GM18508 (cell line): ENCODE measurements around the gene TBC1D9B.

ENCODE experiments used
- ATAC-seq: cut with Tn5 transposase; IDR thresholded peaks from one replicate; pipeline ENCODE4 v1.9.1; 2021; ENCODE audit warnings: moderate number of reproducible peaks; ENCODE audit not compliant: insufficient read depth, unreplicated experiment

Gene TBC1D9B

GRCh38 chr5:179909224-179909623 lies 1.5 kb upstream of the TBC1D9B start:
- no peak for ATAC-seq

DNA sequence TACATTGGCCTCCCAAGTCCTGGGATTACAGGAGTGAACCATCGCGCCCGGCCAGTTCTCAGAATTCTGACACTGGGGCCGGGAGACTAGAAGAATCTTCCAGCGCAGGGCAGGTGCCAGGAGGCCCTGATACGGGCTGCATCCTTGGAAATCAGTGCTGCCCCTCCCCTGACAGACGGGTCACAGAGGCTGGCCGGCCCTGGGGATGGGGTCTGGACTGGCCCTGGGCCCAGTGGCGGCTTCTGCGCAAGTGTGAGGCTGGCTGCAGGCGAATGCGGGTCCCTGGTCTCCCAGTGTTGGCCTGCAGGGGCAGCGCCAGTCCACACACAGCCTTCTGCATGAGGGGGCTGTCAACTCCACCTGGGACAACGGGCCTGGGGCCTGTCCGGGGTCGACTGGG lies 831 bp upstream of the TBC1D9B start:
- ATAC-seq: no peak

DNA sequence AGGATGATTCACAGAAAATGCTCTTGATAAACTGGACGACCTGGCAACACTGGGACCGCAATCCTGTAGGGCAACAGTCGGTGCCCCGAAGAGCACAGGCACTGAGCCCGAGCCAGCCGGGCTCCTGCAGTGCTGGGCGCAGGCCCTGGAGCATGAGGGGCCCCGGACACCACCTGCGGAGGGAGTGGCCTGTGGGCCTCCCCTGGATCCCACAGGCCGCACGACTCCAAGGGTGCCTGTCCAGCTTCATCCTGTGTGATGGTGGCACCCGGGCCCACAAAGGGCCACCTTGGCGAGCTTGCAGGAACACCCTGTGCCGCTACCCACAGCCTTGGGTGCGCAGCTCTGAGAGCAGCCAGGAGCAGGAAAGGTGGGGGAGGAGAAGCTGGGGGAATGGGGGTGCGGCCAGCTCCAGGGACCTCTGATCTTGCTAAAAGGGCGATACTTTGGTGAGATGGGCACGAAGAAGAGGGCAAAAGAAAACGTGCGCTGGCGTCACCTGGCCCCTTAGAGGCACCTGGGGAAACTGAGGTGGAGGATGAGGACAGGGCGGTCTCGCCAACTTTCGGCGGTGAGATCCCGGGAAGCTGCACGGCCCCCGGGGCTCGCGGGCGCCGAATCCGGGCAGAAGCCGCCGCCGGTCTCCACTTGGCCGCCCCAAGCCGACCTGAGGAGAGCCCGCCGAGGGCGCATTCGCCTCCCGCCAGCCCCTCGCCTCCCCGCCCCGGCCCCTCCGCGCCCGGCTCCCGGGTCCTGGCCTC lies 722 bp downstream of the TBC1D9B start:
- ATAC-seq: no peak

DNA sequence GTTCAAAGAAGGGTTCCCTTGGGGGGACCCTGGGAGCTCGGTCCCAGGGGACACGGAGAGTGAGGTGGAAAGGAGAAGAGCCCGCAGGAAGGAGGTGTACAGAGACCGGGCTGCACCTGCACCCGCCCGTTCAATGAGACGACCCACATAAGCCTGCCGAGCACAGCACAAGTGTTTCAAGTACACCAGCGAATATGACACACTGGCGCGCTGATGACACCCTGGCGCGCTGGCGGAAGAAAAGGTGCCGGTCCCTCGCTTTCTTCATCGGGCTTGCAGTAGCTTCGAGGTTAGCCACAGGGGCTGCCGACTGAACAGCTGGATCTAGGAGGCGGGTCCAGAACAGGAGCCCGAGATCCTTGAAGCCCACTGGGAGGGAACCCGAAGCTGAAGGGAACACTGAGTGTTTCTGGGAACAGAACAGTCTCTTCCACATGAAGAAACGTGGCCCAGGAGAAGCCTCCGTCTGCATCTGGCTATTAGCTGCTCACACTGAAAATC lies 1.4 kb downstream of the TBC1D9B start:
- ATAC-seq: no peak

GRCh38 chr5:179905161-179905560 lies 2.5 kb downstream of the TBC1D9B start:
- no peak for ATAC-seq

DNA sequence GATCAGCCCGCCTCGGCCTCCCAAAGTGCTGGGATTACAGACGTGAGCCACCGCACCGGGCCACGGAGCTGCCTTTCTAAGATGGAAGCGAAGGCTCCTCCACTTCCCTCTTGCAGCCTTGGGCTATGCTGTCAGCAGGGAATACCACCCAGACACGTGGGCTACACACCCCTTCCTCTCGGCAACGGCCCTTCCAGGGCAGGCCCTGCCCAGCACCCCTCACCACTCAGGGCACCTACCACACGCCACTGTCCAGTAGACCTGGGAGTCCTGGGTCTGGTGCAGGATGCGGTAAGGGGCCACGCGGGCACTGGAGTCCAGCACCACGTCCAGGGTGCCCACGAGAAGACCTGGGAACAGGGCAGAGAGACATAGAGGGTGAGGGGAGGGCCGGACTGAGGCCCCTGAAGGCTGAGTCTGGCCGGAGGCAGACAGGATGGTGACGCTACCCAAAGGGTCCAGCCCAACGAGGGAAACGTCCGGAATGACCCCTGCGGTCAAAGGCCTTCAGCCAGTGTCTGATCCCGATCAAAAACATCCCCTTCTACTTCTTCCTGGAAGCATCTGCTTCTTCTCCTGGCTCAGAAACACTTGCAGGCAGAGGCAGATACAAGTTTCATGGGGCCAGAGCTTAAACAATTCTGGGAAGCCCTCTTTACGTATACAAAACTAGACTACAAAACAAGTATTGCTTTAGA lies 3.1 kb downstream of the TBC1D9B start:
- ATAC-seq: no peak

- no peak for ATAC-seq
These were observed 4.9 kb downstream of the TBC1D9B start for GRCh38 chr5:179902763-179903158.

DNA sequence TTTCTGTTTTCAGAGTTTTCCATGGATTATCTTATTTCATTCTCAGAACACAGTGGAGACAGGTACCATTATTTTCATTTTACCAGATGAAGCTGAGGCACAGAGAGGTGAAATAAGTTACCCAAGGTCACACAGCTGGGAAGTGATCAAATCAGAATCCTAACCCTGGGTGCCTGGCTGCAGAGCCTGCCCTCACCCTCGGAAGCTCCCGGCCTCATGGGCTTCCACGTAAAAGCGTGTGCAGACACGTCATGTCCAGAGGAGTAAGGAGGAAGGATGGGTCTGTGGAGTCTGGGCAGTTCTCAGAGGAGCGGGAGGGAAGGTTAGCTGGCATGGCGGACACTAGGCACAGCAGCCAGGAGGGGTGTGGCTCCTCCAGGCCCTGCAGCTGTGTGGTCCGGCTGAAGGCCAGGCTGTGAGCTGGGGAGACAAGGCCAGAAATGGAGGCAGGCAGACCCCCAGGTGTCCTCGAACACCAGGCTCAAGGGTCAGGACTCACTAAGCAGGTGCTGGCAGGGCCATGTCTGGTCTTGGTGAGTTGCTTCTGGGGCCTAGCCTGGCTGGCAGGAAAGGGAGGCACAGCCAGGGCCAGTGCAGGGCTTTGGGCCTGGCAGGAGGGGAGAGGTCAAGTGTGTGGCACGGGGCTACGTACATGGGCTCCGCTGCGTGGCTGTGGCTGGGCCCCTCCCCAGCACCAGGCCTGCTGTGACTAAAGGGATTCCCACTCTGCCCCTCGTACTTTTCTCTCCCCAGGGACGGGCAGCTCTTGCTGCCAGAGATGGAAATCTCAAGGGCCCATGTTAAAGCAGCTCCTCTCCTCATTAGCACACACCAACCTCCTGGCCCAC lies 5.6 kb downstream of the TBC1D9B start:
- no peak for ATAC-seq

GRCh38 chr5:179901462-179901861 lies 6.2 kb downstream of the TBC1D9B start:
- no peak for ATAC-seq

GRCh38 chr5:179900711-179901110 lies 7.0 kb downstream of the TBC1D9B start:
- no peak for ATAC-seq

- ATAC-seq: no peak
These were observed 7.5 kb downstream of the TBC1D9B start for GRCh38 chr5:179900206-179900605.

DNA sequence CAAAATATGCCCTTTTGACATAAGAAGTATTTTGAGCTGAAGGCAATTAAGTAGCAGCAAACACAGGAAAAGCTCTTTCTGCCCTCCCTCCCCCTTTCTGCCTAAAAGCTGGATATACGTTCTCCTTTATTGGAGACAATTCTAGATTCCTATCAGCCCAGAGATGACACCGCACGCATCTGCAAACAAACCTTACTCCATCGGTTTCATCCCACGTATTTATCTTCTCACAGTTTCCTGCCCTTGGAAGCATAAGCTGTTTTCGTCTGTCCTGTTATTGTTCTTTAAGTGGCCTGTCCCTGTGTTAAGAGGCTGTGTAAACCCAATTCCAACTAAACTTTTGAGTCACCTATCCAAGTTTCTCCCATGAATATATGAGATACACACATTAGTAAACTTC lies 11.8 kb downstream of the TBC1D9B start:
- ATAC-seq: no peak

- no peak for ATAC-seq
These were observed 13.5 kb downstream of the TBC1D9B start for GRCh38 chr5:179893958-179894895.

DNA sequence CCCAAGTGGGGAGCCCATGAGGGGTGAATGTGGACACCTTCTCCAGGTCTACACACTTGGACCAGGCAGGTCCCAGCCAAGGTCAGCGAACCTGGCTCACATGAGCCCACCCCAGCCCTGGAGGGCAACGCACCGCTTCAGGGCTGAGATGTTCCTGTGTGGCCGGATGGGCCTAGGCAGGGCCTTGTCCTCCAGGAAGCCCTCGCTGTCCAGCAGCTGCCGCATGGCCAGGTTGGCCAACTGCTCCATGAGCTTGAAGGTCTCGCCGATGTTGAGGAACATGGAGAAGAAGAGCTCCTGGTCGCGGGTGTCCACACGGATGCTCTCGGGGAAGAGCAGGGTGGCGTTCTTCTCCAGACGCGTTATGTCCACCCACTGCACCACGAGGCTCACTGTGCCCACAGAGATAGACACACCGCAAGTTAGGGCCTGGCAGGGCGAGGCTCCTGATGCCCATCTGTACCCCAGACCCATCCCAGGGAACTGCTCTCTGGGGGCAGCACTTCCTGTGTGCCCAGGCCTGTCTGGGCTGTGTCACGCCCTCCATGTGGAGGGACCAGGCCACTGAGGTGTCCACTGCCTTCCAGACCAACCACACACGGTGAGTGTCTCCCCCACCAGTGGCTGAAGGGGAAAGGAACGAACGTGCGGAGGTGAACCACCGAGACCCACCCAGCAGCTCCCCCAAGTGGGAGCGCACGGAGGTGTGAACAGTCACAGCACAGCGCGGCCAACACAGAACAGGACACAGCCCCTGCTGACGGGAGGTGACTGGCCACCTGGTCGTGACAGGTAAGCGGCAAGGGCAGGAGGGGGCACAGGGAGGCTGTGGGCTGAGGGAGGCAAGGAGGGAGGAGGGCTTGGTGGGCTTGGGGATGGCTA lies 14.4 kb downstream of the TBC1D9B start:
- ATAC-seq: no peak

- no peak for ATAC-seq
These were observed 15.4 kb downstream of the TBC1D9B start for GRCh38 chr5:179892255-179892654.

DNA sequence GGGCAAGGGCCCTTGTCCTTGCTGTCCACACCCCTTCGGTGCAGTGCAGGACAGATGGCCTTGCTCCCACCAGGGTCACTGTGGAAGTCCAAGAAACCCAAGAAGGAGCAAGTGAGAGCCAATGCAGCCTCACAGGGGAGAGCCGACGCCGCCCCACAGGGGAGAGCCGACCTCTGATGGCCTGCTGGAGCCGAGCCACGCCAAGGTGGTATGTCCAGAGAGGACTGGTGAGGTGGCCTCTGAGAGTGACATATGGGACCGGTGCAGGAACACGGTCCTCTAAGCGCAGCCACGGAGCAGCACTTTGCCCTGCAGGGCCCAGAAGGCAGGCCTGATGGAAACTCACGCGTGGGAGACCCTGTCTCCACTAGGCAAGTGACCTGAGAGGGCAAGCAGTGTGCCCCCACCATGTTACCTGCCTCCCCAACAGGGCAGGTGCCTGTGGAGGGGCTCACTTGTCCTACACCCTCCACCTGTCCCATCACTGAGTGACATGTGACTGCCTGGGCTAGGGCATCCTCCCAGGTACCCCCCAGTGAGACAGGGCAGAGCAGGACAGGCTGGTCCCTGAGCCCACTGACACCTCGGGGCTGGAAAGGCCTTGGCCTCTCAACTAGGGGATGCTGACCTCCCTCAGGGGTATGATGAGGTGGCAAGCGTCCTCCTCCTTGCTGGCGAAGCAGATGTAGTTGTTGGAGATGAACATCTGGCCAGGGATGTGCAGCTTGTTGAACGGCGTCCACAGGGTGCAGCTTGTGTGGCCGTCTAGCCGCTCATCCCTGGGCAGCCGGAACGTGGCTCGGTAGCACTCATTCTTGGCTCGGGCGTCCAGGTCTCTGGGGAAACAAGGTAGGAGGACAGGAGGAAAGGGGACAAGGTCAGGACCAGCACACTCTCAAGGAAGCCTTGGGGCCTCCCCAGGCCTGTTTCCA lies 16.7 kb downstream of the TBC1D9B start:
- no peak for ATAC-seq

DNA sequence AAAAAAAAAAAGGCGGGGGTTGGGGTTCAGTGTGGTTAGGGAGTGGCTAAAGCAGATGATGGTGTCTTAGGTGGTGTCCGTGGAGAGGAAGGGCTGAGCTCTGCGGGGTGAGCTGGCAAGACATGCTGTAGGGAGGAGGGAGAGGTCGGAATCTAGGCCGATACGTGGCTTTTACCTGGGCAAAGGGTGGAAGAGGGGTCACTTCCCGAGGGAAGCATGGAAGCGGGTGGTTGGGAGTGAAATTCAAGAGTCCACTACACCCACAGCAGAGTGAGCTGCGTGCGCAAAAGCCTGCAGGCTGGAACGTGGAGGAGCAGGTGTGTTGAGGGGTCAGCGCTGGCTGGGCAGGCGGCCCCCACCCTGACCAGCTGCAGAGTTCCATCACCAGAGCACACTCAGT lies 17.8 kb downstream of the TBC1D9B start:
- no peak for ATAC-seq

DNA sequence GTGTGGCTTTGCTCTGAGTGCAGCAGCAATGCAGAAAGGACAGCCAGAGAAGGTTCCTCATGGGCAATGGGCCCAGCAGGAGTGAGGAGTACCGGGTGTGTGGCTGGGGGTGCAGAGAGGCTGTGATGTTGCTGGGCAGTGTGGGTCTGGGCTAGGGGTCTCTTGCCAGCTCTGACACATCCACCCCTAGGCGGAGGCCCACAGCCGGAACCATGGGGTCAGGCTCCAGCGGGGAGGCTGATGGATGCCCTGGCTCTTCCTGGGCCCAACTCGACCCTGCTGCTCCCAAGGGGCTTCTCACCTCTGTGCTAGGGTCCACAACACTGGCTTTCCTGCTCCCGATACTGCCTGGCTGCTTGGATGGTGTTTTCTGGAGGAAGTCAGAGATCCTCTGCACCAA lies 19.9 kb downstream of the TBC1D9B start:
- no peak for ATAC-seq
